HepG2 (cell line): ENCODE data around the gene RPS14. TPM values are rescaled to one million over a fixed set of nuclear protein-coding genes. Genes with fewer than 3 reads are reported as not detected.

ENCODE experiments used
- ATAC-seq: fragments of 200-7000 bp; cut with Tn5 transposase; 3 replicates; pipeline ENCODE4 v1.9.1; 2020; ENCODE audit warnings: mild to moderate bottlenecking, moderate library complexity
- BruUV-seq: library from RNA; stranded (reverse); fragments of 400-500 nt; replicated peaks from 2 replicates; lab custom pipeline; 2021; lab: Mats Ljungman, UMichigan
- CTCF ChIA-PET: fragments of 300-600 bp; formaldehyde crosslinking; extraction: SDS; loops from one replicate; lab custom pipeline; 2021; ENCODE audit warnings: low total read pairs, inconsistent platforms, low intra/inter-chr PET ratio; lab: Yijun Ruan, JAX
- POLR2A ChIA-PET: fragments of 350-600 bp; sonication (Branson Sonifier 250); formaldehyde crosslinking; loops from one replicate; lab custom pipeline; 2020; ENCODE audit warnings: antibody characterized with exemption, inconsistent platforms; lab: Yijun Ruan, JAX
- DNase-seq: peaks from one replicate; pipeline ENCODE4 v3.0.0-alpha.2; 2015; ENCODE audit warnings: low spot score
- FAIRE-seq: peaks from 3 replicates; lab custom pipeline; 2011; peaks lifted over from hg19 to GRCh38; lab: Jason Lieb, UNC
- H2AFZ ChIP-seq: one replicate; pipeline ENCODE4 v1.6.1; 2011; ENCODE audit warnings: low read length, inconsistent platforms
- H3K27ac ChIP-seq: fragments of 300-600 bp; 3 replicates; pipeline ENCODE4 v1.8.0; 2011; ENCODE audit warnings: mixed run types, mild to moderate bottlenecking, mixed read lengths, low read length, inconsistent platforms; ENCODE audit not compliant: insufficient read depth; ENCODE audit errors: extremely low read length
- H3K27me3 ChIP-seq, 2 experiments: fragments of 200-600 bp in 1 of 2; 2 replicates in 1 of 2; 3 replicates in 1 of 2; pipeline versions ENCODE4 v1.6.0 to v1.8.0; 2011; ENCODE audit warnings: low read length in 2 of 2, mild to moderate bottlenecking in 2 of 2, moderate library complexity in 2 of 2, inconsistent platforms in 1 of 2; ENCODE audit not compliant: insufficient read depth in 2 of 2, control insufficient read depth in 1 of 2
- H3K36me3 ChIP-seq, 2 experiments: fragments of 200-600 bp in 1 of 2; replicated peaks in 1 of 2; 2 replicates in 1 of 2; 3 replicates in 1 of 2; pipeline versions ENCODE4 v1.5.1 to v1.8.0; 2011; ENCODE audit warnings: low read length in 2 of 2, inconsistent platforms in 1 of 2; ENCODE audit not compliant: insufficient read depth in 2 of 2, control insufficient read depth in 1 of 2
- H3K4me1 ChIP-seq: 2 replicates; pipeline ENCODE4 v1.5.1; 2012; ENCODE audit warnings: low read length, inconsistent platforms; ENCODE audit not compliant: insufficient read depth
- H3K4me2 ChIP-seq: 2 replicates; pipeline ENCODE4 v1.6.0; 2011; ENCODE audit warnings: low read depth, low read length, inconsistent platforms
- H3K4me3 ChIP-seq, 3 experiments: fragments of 200-600 bp in 1 of 3; sonication (generic), shearing (Covaris generic) in 1 of 3; replicated peaks in 1 of 3; 2 replicates each; pipeline ENCODE4 v1.5.1; 2011 to 2016; ENCODE audit warnings: low read length in 3 of 3, inconsistent platforms in 2 of 3, low read depth in 2 of 3, mild to moderate bottlenecking in 2 of 3, control low read depth in 1 of 3, mixed read lengths in 1 of 3; ENCODE audit not compliant: insufficient read depth in 1 of 3
- H3K79me2 ChIP-seq: one replicate; pipeline ENCODE4 v1.6.1; 2011; ENCODE audit warnings: low read length, inconsistent platforms; ENCODE audit not compliant: insufficient read depth
- H3K9ac ChIP-seq: 2 replicates; pipeline ENCODE4 v1.6.0; 2011; ENCODE audit warnings: mild to moderate bottlenecking, low read depth, low read length, inconsistent platforms; ENCODE audit not compliant: insufficient read depth
- H3K9me3 ChIP-seq: 2 replicates; pipeline ENCODE4 v1.5.1; 2012; ENCODE audit warnings: mild to moderate bottlenecking, low read length
- H4K20me1 ChIP-seq: 2 replicates; pipeline ENCODE4 v1.6.0; 2011; ENCODE audit warnings: inconsistent platforms, mild to moderate bottlenecking, low read length, moderate library complexity; ENCODE audit not compliant: insufficient read depth
- AGO2 ChIP-seq: fragments of 200-400 bp; formaldehyde crosslinking; optimal IDR thresholded peaks from 2 replicates; pipeline ENCODE3; 2017; ENCODE audit warnings: mild to moderate bottlenecking, low read depth, low read length, moderate library complexity
- HNRNPL ChIP-seq: fragments of 200-400 bp; formaldehyde crosslinking; IDR thresholded peaks from 2 replicates; pipeline ENCODE4 v1.6.1; 2017; ENCODE audit warnings: mild to moderate bottlenecking, low read depth, low read length
- MAFK ChIP-seq, 2 experiments: IDR thresholded peaks in 1 of 2; conservative IDR thresholded peaks in 1 of 2; 2 replicates each; pipeline ENCODE4 v1.6.1; 2011; ENCODE audit warnings: improper control_type of control experiment in 2 of 2, low read length in 2 of 2
- TRIM24 ChIP-seq: sonication (generic); formaldehyde crosslinking; IDR thresholded peaks from 2 replicates; pipeline ENCODE4 v1.8.0; 2022; ENCODE audit warnings: mild to moderate bottlenecking, missing genetic modification reagents
- ZBTB38 ChIP-seq: sonication (generic); formaldehyde crosslinking; IDR thresholded peaks from 2 replicates; pipeline ENCODE4 v1.5.1; 2020; ENCODE audit warnings: mild to moderate bottlenecking, missing genetic modification reagents
- ZNF207 ChIP-seq: fragments of 450-650 bp; IDR thresholded peaks from 2 replicates; pipeline ENCODE4 v1.6.1; 2016; ENCODE audit warnings: antibody characterized with exemption, borderline replicate concordance
- WGBS: methylation state at CpG from one replicate; pipeline ENCODE4 v1.1.6; 2017; ENCODE audit warnings: low lambda C conversion rate; 5-methylcytosine and 5-hydroxymethylcytosine counted together
- in situ Hi-C: cut with HindIII; loops from 2 replicates; pipeline ENCODE4 v1.10.0; 2017; ENCODE audit warnings: low pct_unique_long_range_greater_than_20kb; ENCODE audit not compliant: extremely low pct_ligation_motif_present
- intact Hi-C: fragments of 100-400 bp; cut with micrococcal nuclease; formaldehyde crosslinking; loops from one replicate; pipeline ENCODE4 v1.10.0; 2022; ENCODE audit not compliant: unreplicated experiment
- polyA plus RNA-seq, 8 experiments: library from polyadenylated mRNA; depleted of rRNA in 3 of 8; stranded (reverse) in 7 of 8; unstranded in 1 of 8; fragments of >200 nt; fragmentation: Illumina TruSeq in 4 of 8; extraction: Trizol in 4 of 8; gene quantifications; 2 replicates each; pipeline versions ENCODE4 v1.2.1 to v1.2.3, GENCODE V29; 2011 to 2016; ENCODE audit warnings: low read depth in 4 of 8, missing spikeins in 1 of 8, mixed read lengths in 1 of 8; ENCODE audit not compliant: insufficient read depth in 1 of 8
- total RNA-seq, 5 experiments: library from RNA; depleted of rRNA; stranded (reverse); fragments of >200 nt; fragmentation: Illumina TruSeq; extraction: Trizol; gene quantifications; 2 replicates each; pipeline ENCODE4 v1.2.3, GENCODE V29; 2016; ENCODE audit warnings: low read depth in 1 of 5
- TF ChIP-seq, protein P1 (sequence below), 2 experiments: fragments of 450-650 bp in 1 of 2; sonication (generic) in 1 of 2; formaldehyde crosslinking in 1 of 2; IDR thresholded peaks; 2 replicates each; pipeline versions ENCODE4 v1.6.1 to v1.8.0; 2016 to 2022; ENCODE audit warnings: antibody characterized with exemption in 1 of 2, mild to moderate bottlenecking in 1 of 2, missing genetic modification reagents in 1 of 2

Gene RPS14
- total and polyA plus RNA-seq, 2 of the 13 experiments (the other 11 are each of a cell fraction or from before 2014, with no cell fraction given), result 2,116 to 3,295 TPM

DNA sequence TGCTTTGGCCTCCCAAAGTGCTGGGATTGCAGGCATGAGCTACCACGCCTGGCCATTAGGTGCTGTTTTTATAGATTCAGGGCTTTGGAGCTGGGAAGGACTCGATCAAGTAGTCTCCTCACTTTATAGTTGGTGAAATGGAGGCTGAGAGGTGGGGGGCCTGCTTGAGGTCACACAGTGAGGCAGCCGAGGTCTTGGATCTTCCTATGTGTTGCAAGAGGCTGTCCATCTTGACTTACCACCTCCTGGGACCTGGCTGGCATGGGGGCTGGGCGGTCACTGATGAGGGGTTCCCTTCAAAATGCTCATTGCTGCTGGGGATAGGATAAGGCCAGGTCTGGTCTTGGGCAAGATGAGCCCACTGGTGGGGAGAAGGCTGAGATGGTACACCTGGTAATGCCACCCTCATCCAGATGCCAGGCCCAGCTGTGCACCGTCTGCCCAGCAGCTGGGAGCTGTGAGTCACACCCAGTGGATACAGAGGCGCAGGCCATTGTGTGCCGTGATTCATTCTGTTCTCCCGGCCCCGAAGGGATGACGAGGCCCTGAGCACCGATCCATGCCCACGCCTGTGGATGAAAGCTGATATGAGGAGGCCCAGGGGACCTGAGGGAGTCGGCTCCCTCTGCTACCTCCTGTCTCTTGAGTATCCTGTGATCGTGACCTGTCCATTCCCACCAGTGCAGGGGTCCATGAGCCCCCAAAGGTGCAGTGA lies 47.9 kb upstream of the RPS14 start:
- Histone ChIP-seq H3K79me2 (peaks cover 77% of the 10 kb centered on the region), H4K20me1 (peaks cover 60% of the 10 kb centered on the region), H3K9ac (no peak overlapping the region), H3K27me3 (no peaks in the 10 kb centered on the region), H3K4me2 (no peak overlapping the region), H2AFZ (no peak overlapping the region), H3K27ac (no peak overlapping the region), H3K9me3 (no peaks in the 10 kb centered on the region), H3K36me3 (peaks cover 1 to 48% of the 10 kb centered on the region in 2 experiments; a peak in 3 of 5 replicates), H3K4me1 (peaks cover 67% of the 10 kb centered on the region), H3K4me3 (no peak overlapping the region)
- intact Hi-C loops, result no loop called here
- POLR2A ChIA-PET, result interaction anchor here (0.8 to 2.0 kb wide), 4 partner anchors 11 to 45 kb away, joined by 3 to 6 read pairs (median 5); no protein-coding TSS in a partner anchor
- DNase-seq (no peak), FAIRE-seq (no peak), ATAC-seq (no peak)
- WGBS, result 96% methylated on average over 9 of the region's 14 CpGs
- no TSS peak for BruUV-seq
- TF ChIP-seq MAFK (conservative IDR thresholded peaks at IDR 0.05 in 1 of 2, IDR thresholded peaks at IDR 0.05 in 1 of 2; ENCODE audit: low read length in 2 of 2) (no peak), HNRNPL (peak; percentile 67; the same call in 1 of the 2 replicates), TRIM24 (CRISPR knock-in tag) (no peak), AGO2 (peak; percentile 44), ZBTB38 (CRISPR knock-in tag) (0 out of 2 replicates have a peak, but pooled peaks have one; percentile 29)
- CTCF ChIA-PET, result no interaction called here
- in situ Hi-C loops, result no loop called here

- CTCF ChIA-PET, result no interaction called here
- TF ChIP-seq ZNF207, result no peak
- TF ChIP-seq, protein P1, sequence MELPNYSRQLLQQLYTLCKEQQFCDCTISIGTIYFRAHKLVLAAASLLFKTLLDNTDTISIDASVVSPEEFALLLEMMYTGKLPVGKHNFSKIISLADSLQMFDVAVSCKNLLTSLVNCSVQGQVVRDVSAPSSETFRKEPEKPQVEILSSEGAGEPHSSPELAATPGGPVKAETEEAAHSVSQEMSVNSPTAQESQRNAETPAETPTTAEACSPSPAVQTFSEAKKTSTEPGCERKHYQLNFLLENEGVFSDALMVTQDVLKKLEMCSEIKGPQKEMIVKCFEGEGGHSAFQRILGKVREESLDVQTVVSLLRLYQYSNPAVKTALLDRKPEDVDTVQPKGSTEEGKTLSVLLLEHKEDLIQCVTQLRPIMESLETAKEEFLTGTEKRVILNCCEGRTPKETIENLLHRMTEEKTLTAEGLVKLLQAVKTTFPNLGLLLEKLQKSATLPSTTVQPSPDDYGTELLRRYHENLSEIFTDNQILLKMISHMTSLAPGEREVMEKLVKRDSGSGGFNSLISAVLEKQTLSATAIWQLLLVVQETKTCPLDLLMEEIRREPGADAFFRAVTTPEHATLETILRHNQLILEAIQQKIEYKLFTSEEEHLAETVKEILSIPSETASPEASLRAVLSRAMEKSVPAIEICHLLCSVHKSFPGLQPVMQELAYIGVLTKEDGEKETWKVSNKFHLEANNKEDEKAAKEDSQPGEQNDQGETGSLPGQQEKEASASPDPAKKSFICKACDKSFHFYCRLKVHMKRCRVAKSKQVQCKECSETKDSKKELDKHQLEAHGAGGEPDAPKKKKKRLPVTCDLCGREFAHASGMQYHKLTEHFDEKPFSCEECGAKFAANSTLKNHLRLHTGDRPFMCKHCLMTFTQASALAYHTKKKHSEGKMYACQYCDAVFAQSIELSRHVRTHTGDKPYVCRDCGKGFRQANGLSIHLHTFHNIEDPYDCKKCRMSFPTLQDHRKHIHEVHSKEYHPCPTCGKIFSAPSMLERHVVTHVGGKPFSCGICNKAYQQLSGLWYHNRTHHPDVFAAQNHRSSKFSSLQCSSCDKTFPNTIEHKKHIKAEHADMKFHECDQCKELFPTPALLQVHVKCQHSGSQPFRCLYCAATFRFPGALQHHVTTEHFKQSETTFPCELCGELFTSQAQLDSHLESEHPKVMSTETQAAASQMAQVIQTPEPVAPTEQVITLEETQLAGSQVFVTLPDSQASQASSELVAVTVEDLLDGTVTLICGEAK (IDR thresholded peaks at IDR 0.05), result no peak
- TF ChIP-seq, protein P1 (CRISPR knock-in tag; IDR thresholded peaks at IDR 0.05), result no peak
- POLR2A ChIA-PET, result interaction anchor here (2.0 kb wide), 1 partner anchor 26 kb away, joined by 6 read pairs; no protein-coding TSS in a partner anchor
These were observed 47.0 kb upstream of the RPS14 start for GRCh38 chr5:150496534-150496933.

More at GRCh38 chr5:150496534-150496933, 47.0 kb upstream of the RPS14 start:
- no peak for ATAC-seq
- no peak overlapping the region for H3K9ac ChIP-seq
- H3K36me3 ChIP-seq, result peaks cover 1 to 55% of the 10 kb centered on the region in 2 experiments; a peak in 3 of 5 replicates
- intact Hi-C loops, result no loop called here
- no peak overlapping the region for H3K27ac ChIP-seq
- no peak for FAIRE-seq
- peaks cover 79% of the 10 kb centered on the region for H3K79me2 ChIP-seq
- 97% methylated on average over 4 of the region's 4 CpGs for WGBS
- no peak overlapping the region for H3K4me2 ChIP-seq
- H2AFZ ChIP-seq, result no peak overlapping the region
- H3K9me3 ChIP-seq, result no peaks in the 10 kb centered on the region
- H3K4me1 ChIP-seq, result peaks cover 67% of the 10 kb centered on the region
- no TSS peak for BruUV-seq
- no peak overlapping the region for H3K4me3 ChIP-seq
- peaks cover 61% of the 10 kb centered on the region for H4K20me1 ChIP-seq
- DNase-seq, result no peak
- in situ Hi-C loops, result no loop called here
- H3K27me3 ChIP-seq, result no peaks in the 10 kb centered on the region
